NCI-H1105 treated with DMSO at 0.1 percent for 48 hours (cell line): ENCODE measurements around the gene MSRB3.
"Not testable (repeated sequence)": the region's sequence is repeated elsewhere in the genome, so short reads cannot be mapped to it uniquely, and the experiment has no call there.

Source experiments
- DNase-seq: peaks from one replicate; lab custom pipeline; 2025; lab: John Stamatoyannopoulos, UW

The MSRB3 gene

GRCh38 chr12:65292241-65292640 lies 13.8 kb downstream of the MSRB3 start:
- no peak for DNase-seq

DNA sequence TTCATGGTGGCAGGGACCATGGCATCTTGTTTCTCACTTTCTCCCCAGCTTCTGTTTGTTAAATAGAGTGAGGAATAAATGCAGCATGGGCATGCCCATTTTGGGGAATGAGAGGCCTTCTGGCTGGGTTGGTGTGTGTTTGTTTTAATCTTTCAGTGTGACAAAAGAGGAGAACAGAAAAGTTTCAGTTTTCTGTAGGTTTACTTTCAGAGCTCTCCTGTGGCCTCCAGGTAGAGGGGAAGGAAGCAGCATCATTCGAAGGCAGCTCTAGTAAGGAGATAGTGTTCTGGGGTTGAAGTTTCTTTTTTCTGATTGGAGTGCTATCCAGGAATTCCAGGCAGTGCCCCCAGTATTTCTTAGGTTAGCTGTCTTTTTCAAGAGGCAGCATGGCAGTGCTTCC lies 15.3 kb downstream of the MSRB3 start:
- DNase-seq = no peak

DNA sequence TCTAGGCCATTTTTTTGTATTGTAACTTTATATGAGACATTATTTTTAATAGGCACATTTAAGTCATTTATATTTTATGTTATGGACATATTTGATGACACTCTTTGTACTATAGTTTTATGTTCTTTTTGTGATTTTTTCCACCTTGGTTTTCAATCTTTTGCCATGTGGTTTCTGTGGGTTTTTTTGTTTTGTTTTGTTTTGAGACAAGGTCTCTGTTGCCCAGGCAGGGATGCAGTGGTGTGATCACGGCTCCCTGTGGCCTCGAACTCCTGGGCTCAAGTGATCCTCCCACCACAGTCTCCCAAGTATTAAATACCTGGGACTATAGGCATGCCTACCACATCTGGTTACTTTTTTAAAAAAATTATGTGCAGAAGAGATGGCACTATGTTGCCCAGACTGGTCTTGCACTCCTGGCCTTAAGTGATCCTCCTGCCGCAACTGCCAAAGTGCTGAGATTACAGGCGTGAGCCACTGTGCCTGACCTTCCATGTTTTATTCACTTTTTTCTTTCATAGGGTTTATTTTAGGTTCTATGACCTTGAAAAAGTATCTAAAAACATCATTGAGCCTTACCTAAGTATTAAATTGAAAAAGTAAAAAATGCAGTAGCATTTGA lies 16.3 kb downstream of the MSRB3 start:
- no peak for DNase-seq

DNA sequence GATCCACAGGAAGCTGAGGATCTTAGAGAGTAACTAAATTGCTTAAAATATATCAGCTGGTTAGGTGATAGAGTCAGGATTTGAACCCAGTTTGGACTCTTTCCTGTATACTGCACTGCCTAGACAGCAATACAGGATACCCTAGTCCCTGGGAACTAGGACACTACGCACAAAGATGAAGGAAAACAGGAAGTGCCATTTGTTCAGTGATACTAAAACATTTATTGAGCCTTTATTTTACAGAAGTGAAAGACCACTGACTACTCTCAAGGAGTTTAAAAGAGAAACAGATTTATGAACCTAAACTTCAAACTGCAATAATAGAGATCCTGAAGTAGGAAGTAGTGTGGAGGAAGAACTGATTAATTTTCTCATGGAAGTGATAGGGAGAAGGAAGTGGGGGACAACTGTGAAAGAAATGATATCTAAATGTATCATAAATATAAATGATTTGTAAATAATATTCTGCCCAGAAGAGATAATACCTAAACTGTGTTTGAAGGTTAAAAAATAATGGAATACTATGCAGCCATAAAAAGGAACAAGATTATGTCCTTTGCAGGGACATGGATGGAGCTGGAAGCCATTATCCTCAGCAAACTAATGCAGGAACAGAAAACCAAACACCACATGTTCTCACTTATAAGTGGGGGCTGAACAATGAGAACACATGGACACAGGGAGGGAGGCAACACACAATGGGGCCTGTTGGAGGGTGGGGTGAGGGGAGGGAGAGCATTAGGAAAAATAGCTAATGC lies 18.2 kb downstream of the MSRB3 start:
- no peak for DNase-seq

DNA sequence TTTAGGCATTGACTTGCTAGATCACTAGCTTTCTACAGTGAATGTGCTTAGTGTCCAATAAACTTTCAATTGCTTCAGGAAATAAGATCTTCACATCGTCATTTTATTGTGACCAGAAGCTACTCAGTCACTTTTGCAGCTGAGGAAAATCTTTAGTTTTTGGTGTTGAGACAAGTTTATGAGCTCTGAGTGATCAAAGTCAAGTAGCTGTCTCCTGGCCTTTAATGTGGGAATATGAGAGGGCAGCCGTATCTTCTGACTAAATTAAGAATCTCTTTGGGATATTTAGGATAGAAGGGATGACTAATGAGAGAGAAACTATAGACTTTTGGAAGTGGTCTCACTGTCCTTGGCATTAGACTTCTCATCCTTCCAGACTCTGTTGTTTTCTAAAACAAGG lies 21.6 kb downstream of the MSRB3 start:
- no peak for DNase-seq

DNA sequence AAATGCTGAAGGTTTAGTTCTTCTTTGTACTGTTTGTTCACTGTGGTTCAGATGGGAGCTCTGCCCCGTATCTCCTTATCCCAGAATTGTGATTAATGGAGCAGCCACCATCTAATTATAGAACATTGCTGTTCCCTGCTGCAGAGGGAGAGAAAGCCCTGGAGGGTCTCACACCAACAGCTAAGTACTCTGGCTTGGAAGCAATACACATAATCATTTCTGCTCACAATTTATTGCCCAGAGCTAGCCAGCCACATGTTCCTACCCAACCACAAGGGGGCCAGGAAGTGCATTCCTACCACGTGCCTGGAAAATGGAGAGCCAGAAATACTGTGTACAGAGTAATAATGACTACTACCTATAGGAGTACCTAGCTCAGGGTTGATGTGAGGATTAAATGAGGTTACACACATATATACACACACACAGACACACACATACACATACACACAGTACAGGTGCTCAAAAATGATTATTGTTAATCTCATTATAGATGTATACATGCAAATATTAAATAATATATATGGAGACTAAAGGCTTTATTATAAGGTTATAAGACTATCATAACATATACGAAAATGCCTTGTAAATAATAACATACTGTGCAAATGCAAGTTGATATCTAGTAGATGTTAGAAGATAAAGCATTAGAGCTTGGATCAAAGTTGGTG lies 22.3 kb downstream of the MSRB3 start:
- peak; percentile 34 for DNase-seq

GRCh38 chr12:65302891-65303290 lies 24.4 kb downstream of the MSRB3 start:
- DNase-seq = no peak

DNA sequence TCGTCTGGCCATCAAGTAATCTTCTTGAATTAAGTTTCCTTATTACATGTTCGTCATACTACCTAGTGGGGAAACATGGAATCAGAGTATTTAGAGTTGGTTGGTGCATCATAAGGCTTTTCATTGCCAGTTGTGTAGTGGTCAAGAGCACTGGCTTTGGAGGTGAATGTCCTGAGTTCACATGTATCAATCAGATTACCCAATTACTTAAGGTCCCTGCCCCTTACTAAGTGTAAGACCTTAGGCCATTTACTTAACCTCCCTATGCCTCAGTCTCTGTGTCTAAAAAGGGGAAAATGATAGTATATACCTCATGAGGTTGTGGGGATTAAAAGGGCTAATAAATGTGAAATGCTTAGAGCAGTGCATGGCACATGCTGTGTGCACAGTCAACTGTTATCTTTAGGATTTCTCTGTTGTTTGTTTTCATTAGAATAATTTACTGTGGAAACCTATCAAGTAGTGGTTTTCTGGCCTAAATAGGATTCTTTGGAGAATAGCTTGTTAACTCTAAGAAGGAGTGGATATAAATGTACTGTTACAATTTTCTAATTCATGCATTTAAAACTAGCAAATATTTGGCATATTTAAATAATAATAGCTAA lies 27.0 kb downstream of the MSRB3 start:
- DNase-seq = no peak

DNA sequence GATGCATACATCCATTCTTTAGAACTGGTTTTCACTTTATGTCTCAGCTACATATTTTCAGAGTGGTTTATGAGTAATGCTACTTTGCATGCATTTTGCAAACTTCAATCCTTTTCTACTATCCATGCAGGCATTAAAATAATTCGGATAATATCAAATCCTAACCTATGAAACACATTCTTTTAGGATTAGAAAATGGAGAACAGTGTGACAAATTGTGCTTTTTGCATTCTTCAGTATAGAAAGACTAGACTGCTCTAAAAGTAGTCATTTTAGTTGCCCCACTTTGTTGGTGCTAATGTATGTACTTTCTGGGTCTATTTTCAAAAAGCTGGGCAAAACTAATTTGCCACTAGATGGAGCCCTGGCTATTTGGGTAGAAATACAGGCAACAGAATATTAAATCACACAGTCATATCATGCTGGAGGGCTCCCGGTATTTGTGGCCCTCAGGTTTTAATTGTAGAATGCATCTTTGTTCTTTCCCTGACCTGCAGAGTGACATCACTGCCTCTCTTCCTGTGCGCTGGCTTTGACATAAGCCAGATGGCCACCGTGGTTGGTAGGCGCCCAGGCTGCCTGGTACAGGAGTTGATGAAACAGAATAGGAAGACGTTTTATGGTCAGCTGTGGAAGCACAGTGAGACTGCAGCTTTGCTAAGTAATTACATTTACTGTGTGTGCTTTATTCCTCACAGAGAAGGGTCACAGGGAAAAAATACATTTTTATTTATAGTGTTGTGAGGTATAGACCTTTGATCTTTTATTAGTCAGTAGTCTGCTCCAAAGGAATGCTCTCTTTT lies 28.1 kb downstream of the MSRB3 start:
- DNase-seq = peak; percentile 46

GRCh38 chr12:65307169-65307501 lies 28.7 kb downstream of the MSRB3 start:
- DNase-seq = no peak

GRCh38 chr12:65308006-65308405 lies 29.5 kb downstream of the MSRB3 start:
- DNase-seq = no peak

DNA sequence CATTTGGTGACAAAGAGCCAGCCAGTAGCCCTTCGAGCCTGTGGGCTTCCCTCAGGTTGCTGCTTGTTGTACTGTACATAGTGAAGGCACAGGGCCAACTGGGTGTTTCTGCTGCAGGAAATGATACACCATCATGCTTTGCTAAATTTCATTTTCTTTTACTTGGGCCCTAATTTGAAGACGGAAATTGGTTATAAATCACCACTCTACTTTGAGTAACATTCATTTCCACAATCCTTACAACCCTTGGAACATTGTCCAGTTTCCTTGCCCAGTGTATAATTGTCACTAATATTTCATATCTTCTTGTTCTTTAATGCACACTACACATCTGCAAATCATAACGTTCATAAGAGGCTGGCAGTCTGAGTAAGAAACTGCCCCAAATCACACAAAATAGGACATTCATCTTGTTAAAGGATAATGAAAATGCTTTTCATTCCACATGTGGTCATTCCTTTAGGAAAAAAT lies 30.2 kb downstream of the MSRB3 start:
- no peak for DNase-seq

- DNase-seq = no peak
These were observed 32.8 kb downstream of the MSRB3 start for GRCh38 chr12:65311260-65311659.

DNA sequence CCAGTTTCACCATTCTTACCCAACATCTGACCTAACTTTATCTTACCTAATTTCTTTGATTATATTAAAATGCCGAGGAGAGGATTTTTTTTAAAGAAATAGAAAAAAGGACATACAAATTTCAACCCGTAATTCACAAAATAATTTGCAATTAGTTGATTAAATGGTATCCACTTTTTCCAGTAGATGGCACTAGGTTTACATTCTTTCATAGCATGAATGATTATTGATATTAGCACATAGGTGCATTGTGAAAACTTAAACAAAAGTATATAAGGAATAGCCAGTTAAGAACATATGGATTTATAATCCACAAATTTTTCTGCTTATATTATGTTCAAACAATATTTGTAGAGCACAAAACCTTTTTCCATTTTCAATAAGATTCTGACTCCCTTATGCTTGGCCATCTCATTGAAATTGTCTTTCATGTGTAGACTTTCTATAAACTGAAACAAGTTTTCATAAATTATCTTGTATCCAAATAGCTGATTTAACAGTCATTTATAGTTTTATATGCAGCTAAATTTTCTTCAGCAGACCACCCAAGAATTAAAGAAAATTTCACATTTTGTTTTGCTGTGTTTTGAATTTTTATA lies 35.3 kb downstream of the MSRB3 start:
- DNase-seq = peak; percentile 52

DNA sequence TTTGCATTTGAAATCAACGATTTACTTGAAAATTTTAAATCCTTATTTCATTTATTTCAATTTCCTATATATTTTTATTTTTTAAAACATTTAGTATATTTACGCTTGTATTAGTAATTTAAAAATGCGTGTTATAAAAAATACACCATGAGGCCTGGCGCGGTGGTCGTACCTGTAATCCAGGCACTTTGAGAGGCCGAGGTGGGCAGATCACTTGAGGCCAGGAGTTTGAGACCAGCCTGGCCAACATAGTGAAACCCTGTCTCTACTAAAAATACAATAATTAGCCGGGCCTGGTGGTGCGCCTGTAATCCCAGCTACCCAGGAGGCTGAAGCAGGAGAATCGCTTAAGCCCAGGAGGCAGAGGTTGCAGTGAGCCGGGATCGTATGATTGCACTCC lies 36.8 kb downstream of the MSRB3 start:
- DNase-seq = not testable (repeated sequence)

DNA sequence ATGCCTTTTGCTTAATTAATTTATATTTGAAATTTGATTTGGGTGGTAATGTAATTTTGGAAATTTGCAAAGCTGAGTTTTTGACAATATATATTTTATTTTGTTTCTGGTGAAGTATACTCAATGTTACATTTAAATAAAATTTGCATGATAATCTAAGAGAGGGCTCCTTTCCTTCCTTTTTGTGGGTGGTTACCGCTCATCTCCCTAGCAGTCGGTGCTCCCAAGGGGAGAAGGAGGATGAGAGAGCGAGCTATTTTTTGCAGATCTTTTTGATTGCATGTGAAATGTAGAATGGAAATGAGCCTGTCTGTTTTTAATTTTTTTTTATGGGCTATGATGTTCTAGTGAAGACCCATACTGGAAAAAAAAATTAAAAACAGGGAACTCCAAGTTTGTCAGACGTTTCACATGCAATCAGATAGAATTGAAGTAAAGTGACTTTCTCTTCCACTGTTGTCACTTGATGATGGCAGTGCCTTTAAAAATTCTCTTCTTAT lies 39.8 kb downstream of the MSRB3 start:
- DNase-seq = no peak

- no peak for DNase-seq
These were observed 41.3 kb downstream of the MSRB3 start for GRCh38 chr12:65319688-65320200.

DNA sequence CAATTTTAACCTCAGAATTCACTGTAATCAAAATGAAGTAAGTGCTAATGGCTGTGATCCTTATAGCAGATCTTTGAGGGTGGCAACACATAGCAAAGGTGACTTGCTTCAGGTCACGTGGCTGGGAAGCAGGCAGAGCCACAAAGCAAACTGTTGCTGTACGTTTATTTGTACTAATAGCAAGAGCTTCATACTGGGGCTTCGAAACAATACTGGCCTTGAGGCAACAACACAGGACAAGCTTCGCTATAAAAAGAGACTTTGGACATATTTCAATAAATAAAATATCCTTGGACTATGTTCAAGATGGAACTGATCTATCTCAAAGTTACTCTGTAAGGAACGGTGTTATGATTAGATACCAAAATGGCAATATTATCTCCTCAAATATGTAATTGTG lies 44.6 kb downstream of the MSRB3 start:
- DNase-seq = no peak

DNA sequence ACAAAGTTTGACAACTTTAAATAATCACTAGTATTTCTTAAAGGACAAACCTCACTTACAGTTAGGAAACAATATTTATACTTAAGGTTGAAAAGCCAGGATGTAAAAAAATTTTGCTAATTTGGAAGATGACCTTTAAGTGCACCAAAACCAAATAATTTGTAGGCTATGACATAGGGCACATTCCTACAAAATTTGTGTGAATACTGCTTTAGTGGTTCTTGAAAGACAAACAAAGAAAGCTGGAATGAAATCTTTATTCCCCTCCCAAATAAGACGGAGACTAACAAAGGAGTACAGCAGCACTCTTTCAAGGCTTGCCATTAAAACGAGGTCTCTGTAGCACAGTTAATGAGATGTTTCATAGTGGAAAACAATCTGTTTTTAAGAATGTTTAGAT lies 45.6 kb downstream of the MSRB3 start:
- no peak for DNase-seq

DNA sequence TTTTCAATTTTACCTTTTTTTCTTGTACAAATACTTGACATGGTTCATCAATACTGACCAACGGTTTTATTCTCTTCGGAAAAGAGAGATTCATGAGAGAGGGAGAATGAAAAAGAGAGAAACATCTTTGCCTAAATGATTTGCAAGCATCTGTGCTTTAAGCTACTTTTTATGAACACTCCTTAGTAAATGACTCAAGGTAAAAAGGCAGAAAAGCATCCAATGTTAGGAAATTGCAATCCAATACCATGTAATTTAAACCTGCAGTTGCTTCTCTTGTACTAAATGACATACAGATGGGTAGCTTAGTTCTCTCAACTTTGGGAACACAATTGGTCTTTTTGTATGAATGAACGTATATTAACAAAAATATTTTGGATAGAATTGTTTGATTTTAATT lies 46.1 kb downstream of the MSRB3 start:
- no peak for DNase-seq

DNA sequence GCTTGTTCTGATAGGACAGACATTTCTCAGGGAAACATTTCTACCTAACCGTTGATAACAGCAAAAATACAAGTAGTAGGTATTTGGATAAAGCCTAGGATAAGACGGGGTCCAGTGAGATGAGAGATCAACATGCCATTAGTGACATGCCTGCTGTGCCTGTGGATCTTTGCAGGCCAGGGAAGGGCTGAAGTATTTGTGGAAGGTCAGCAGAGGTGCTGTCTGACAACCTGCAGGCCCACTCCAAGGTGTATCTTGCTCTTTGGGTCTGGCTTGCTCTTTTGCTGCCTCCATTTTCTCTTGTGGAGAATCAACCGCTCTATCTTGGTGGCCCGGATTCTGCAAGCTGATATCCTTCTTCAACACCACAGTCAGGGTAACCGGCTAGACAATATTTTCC lies 46.7 kb downstream of the MSRB3 start:
- DNase-seq = no peak
